ENCODE results near the gene B3GNT8. TPM values are rescaled to one million over a fixed set of nuclear protein-coding genes. Genes with fewer than 3 reads are reported as not detected.

The B3GNT8 gene
- total RNA-seq, 1 experiment from 2014 or later = not detected

GRCh38 chr19:41392775-41393174 is 34.4 kb downstream of the B3GNT8 start:
- CTCF ChIA-PET = no interaction called here

DNA sequence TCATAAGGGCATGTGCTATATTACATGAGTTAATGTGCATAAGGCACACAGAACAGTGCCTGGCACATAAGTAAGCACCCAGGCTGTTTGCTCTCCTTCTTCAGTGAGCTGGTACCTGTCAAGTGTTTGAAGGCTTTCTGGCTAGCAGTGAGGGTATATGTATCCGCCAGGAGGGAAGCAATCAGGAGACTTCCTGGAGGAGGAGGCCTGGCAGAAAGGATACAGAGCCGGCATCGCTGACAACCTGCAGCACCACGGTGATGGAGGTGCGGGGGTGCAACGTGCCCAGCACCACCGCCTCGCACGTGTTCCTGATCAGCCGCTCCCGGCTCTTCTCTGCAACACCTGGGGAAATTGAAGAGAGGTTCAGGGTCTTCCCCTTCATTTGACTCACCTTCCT is 35.6 kb downstream of the B3GNT8 start:
- Histone ChIP-seq H3K27me3 (ENCODE audit: insufficient read depth, low read length) (no peaks in the 10 kb centered on the region), H3K36me3 (ENCODE audit: control insufficient read depth in 1 of 2, insufficient read depth in 2 of 2, low read length in 2 of 2) (peaks cover 10 to 17% of the 10 kb centered on the region in 2 experiments; a peak in 3 of 4 replicates), H3K79me2 (ENCODE audit: insufficient read depth, low read length) (peaks cover 18% of the 10 kb centered on the region), H3K4me1 (ENCODE audit: control insufficient read depth in 1 of 2, insufficient read depth in 2 of 2, low read length in 2 of 2) (peaks cover 2 to 8% of the 10 kb centered on the region in 2 experiments; a peak in 1 of 4 replicates), H3K9me3 (ENCODE audit: control insufficient read depth in 1 of 2, insufficient read depth in 1 of 2, low read depth in 1 of 2, low read length in 2 of 2) (no peaks in the 10 kb centered on the region), H3K4me2 (ENCODE audit: low read length) (no peak overlapping the region), H3K27ac (ENCODE audit: low read depth, low read length) (no peak overlapping the region), H2AFZ (ENCODE audit: low read depth, low read length, poor library complexity, severe bottlenecking) (no peak overlapping the region), H3K4me3 (replicated peaks in 1 of 2; ENCODE audit: low read depth in 1 of 2, low read length in 2 of 2) (no peak overlapping the region), H3K9ac (ENCODE audit: low read length) (no peak overlapping the region), H3K9me2 (ENCODE audit: insufficient read depth) (no peaks in the 10 kb centered on the region), H4K20me1 (ENCODE audit: insufficient read depth) (no peaks in the 10 kb centered on the region)
- RAD21 ChIA-PET (ENCODE audit: low non-redundant PET in 1 of 2, low total read pairs in 2 of 2, uncharacterized antibody in 2 of 2, unreplicated experiment in 2 of 2) = no interaction called here
- ATAC-seq (no peak), DNase-seq (ENCODE audit: low read depth, low spot score) (no peak)
- POLR2A ChIA-PET = no interaction called here
- intact Hi-C loops (cut with micrococcal nuclease) = no loop called here
- no TSS peak for BruUV-seq (replicated peaks)
- CTCF ChIA-PET = no interaction called here
- no peak for TF ChIP-seq POLR2A (IDR thresholded peaks at IDR 0.05; ENCODE audit: borderline replicate concordance, extremely low read depth, insufficient read depth, insufficient read length)
- no peak for TF ChIP-seq ZBTB33 (IDR thresholded peaks at IDR 0.05; ENCODE audit: extremely low read depth, insufficient replicate concordance, low read length)
- TF ChIP-seq SP1 (IDR thresholded peaks at IDR 0.05; ENCODE audit: low read depth) = no peak
- TF ChIP-seq EGR1 (IDR thresholded peaks at IDR 0.05; ENCODE audit: low read depth) = no peak
- no peak for TF ChIP-seq ZNF274 (IDR thresholded peaks at IDR 0.05; ENCODE audit: low read depth, low read length)
- no peak for TF ChIP-seq ZFX (IDR thresholded peaks at IDR 0.05)
- TF ChIP-seq, protein P1, sequence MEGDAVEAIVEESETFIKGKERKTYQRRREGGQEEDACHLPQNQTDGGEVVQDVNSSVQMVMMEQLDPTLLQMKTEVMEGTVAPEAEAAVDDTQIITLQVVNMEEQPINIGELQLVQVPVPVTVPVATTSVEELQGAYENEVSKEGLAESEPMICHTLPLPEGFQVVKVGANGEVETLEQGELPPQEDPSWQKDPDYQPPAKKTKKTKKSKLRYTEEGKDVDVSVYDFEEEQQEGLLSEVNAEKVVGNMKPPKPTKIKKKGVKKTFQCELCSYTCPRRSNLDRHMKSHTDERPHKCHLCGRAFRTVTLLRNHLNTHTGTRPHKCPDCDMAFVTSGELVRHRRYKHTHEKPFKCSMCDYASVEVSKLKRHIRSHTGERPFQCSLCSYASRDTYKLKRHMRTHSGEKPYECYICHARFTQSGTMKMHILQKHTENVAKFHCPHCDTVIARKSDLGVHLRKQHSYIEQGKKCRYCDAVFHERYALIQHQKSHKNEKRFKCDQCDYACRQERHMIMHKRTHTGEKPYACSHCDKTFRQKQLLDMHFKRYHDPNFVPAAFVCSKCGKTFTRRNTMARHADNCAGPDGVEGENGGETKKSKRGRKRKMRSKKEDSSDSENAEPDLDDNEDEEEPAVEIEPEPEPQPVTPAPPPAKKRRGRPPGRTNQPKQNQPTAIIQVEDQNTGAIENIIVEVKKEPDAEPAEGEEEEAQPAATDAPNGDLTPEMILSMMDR (IDR thresholded peaks at IDR 0.05 in 2 of 3, conservative IDR thresholded peaks at IDR 0.05 in 1 of 3; ENCODE audit: borderline replicate concordance in 1 of 3, insufficient read depth in 1 of 3, low read depth in 2 of 3, low read length in 2 of 3) = no peak
- no peak for TF ChIP-seq ATF3 (IDR thresholded peaks at IDR 0.05)
- TF ChIP-seq EZH2phosphoT487 (IDR thresholded peaks at IDR 0.05; ENCODE audit: borderline replicate concordance) = no peak
- no peak for TF ChIP-seq ELF1 (IDR thresholded peaks at IDR 0.05; ENCODE audit: borderline replicate concordance, low read depth)
- TF ChIP-seq SIN3A (IDR thresholded peaks at IDR 0.05; ENCODE audit: low read depth) = no peak

More at GRCh38 chr19:41392775-41393174, 34.4 kb downstream of the B3GNT8 start:
- ATAC-seq = no peak
- Histone ChIP-seq H3K27me3 (ENCODE audit: insufficient read depth, low read length) (no peaks in the 10 kb centered on the region), H3K9me2 (ENCODE audit: insufficient read depth) (no peaks in the 10 kb centered on the region), H2AFZ (ENCODE audit: low read depth, low read length, poor library complexity, severe bottlenecking) (no peak overlapping the region), H3K4me1 (ENCODE audit: control insufficient read depth in 1 of 2, insufficient read depth in 2 of 2, low read length in 2 of 2) (peaks cover 2 to 11% of the 10 kb centered on the region in 2 experiments; a peak in 1 of 4 replicates), H3K79me2 (ENCODE audit: insufficient read depth, low read length) (peaks cover 23% of the 10 kb centered on the region), H3K9ac (ENCODE audit: low read length) (no peak overlapping the region), H3K4me3 (replicated peaks in 1 of 2; ENCODE audit: low read depth in 1 of 2, low read length in 2 of 2) (no peak overlapping the region), H3K36me3 (ENCODE audit: control insufficient read depth in 1 of 2, insufficient read depth in 2 of 2, low read length in 2 of 2) (peaks cover 10 to 17% of the 10 kb centered on the region in 2 experiments; a peak in 3 of 4 replicates), H3K27ac (ENCODE audit: low read depth, low read length) (no peak overlapping the region), H4K20me1 (ENCODE audit: insufficient read depth) (no peaks in the 10 kb centered on the region), H3K9me3 (ENCODE audit: control insufficient read depth in 1 of 2, insufficient read depth in 1 of 2, low read depth in 1 of 2, low read length in 2 of 2) (no peaks in the 10 kb centered on the region), H3K4me2 (ENCODE audit: low read length) (no peak overlapping the region)
- ChIA-PET RAD21 (ENCODE audit: low non-redundant PET in 1 of 2, low total read pairs in 2 of 2, uncharacterized antibody in 2 of 2, unreplicated experiment in 2 of 2) (no interaction called here), POLR2A (no interaction called here)
- BruUV-seq (replicated peaks) = no TSS peak
- intact Hi-C loops (cut with micrococcal nuclease) = no loop called here
- DNase-seq (ENCODE audit: low read depth, low spot score) = no peak
- TF ChIP-seq SIN3A (IDR thresholded peaks at IDR 0.05; ENCODE audit: low read depth) (no peak), ZNF274 (IDR thresholded peaks at IDR 0.05; ENCODE audit: low read depth, low read length) (no peak), FOSL1 (IDR thresholded peaks at IDR 0.05; ENCODE audit: low read depth) (no peak), EGR1 (IDR thresholded peaks at IDR 0.05; ENCODE audit: low read depth) (no peak), ATF3 (IDR thresholded peaks at IDR 0.05) (no peak), YY1 (IDR thresholded peaks at IDR 0.05; ENCODE audit: extremely low read depth, insufficient replicate concordance, low read depth, low read length) (no peak), EZH2 (IDR thresholded peaks at IDR 0.05) (no peak), RAD21 (IDR thresholded peaks at IDR 0.05; ENCODE audit: low read depth) (no peak), SP1 (IDR thresholded peaks at IDR 0.05; ENCODE audit: low read depth) (no peak), MAX (IDR thresholded peaks at IDR 0.05) (no peak)

All from HCT116 (cell line).